Measurements from ENCODE around the gene SREBF1. TPM values are rescaled to one million over a fixed set of nuclear protein-coding genes. Genes with fewer than 3 reads are reported as not detected.

SREBF1 gene
- total and polyA plus RNA-seq, 2 experiments from 2014 or later: 19.2 to 36.2 TPM

GRCh38 chr17:17819561-17819995 is 17.2 kb downstream of the SREBF1 start:
- peaks cover 16% of the 10 kb centered on the region for H3K79me2 ChIP-seq (ENCODE audit: insufficient read depth)
- no peaks in the 10 kb centered on the region for H4K20me1 ChIP-seq (ENCODE audit: insufficient read depth)
- no peaks in the 10 kb centered on the region for H3K9me2 ChIP-seq (ENCODE audit: insufficient read depth)
- no peak overlapping the region for H3K9ac ChIP-seq
- TF ChIP-seq EZH2 (IDR thresholded peaks at IDR 0.05; ENCODE audit: insufficient read depth, poor library complexity, severe bottlenecking) (no peak), EZH2phosphoT487 (IDR thresholded peaks at IDR 0.05; ENCODE audit: insufficient read depth, low read depth) (no peak)
- peaks cover 26% of the 10 kb centered on the region for H3K4me1 ChIP-seq (ENCODE audit: insufficient read depth)
- 59 to 66% methylated on average over 12 of the region's 12 CpGs for WGBS, 2 experiments (ENCODE audit: low coverage in 1 of 2, low lambda C conversion rate in 2 of 2, missing lambda C conversion rate in 2 of 2)
- DNase-seq: peak; percentile 92
- H3K9me3 ChIP-seq (ENCODE audit: low read depth): no peaks in the 10 kb centered on the region
- H3K27ac ChIP-seq: no peak overlapping the region
- no peak overlapping the region for H3K4me2 ChIP-seq (ENCODE audit: unreplicated experiment)
- in situ Hi-C loops (cut with MboI): loop anchor here (5.0 kb wide), 1 partner anchor 38 kb away; no protein-coding TSS in a partner anchor
- peaks cover 3% of the 10 kb centered on the region; the same call in 1 of the 2 replicates for H3K36me3 ChIP-seq (ENCODE audit: low read depth)
- H3K27me3 ChIP-seq (replicated peaks; ENCODE audit: insufficient read depth): no peaks in the 10 kb centered on the region
- H3K4me3 ChIP-seq: no peak overlapping the region
- no peak overlapping the region for H2AFZ ChIP-seq
- no peaks in the 10 kb centered on the region for H3F3A ChIP-seq (ENCODE audit: insufficient read depth)

GRCh38 chr17:17819111-17819510 is 17.7 kb downstream of the SREBF1 start:
- Histone ChIP-seq H3K9me3 (ENCODE audit: low read depth) (no peaks in the 10 kb centered on the region), H3K36me3 (ENCODE audit: low read depth) (peaks cover 3% of the 10 kb centered on the region; the same call in 1 of the 2 replicates), H3K9me2 (ENCODE audit: insufficient read depth) (no peaks in the 10 kb centered on the region), H3F3A (ENCODE audit: insufficient read depth) (no peaks in the 10 kb centered on the region), H3K9ac (no peak overlapping the region), H4K20me1 (ENCODE audit: insufficient read depth) (no peaks in the 10 kb centered on the region), H2AFZ (no peak overlapping the region), H3K4me2 (ENCODE audit: unreplicated experiment) (no peak overlapping the region), H3K4me3 (no peak overlapping the region), H3K27me3 (replicated peaks; ENCODE audit: insufficient read depth) (no peaks in the 10 kb centered on the region), H3K27ac (no peak overlapping the region), H3K79me2 (ENCODE audit: insufficient read depth) (peaks cover 12% of the 10 kb centered on the region), H3K4me1 (ENCODE audit: insufficient read depth) (peaks cover 21% of the 10 kb centered on the region)
- TF ChIP-seq EZH2phosphoT487 (IDR thresholded peaks at IDR 0.05; ENCODE audit: insufficient read depth, low read depth) (no peak), EZH2 (IDR thresholded peaks at IDR 0.05; ENCODE audit: insufficient read depth, poor library complexity, severe bottlenecking) (no peak)
- WGBS, 2 experiments (ENCODE audit: low coverage in 1 of 2, low lambda C conversion rate in 2 of 2, missing lambda C conversion rate in 2 of 2): 90 to 93% methylated on average over 12 of the region's 12 CpGs
- no peak for DNase-seq
- in situ Hi-C loops (cut with MboI): loop anchor here (5.0 kb wide), 1 partner anchor 38 kb away; no protein-coding TSS in a partner anchor

GRCh38 chr17:17818088-17818526 is 18.7 kb downstream of the SREBF1 start:
- 63 to 72% methylated on average over 7 to 10 of the region's 10 CpGs for WGBS, 2 experiments (ENCODE audit: low coverage in 1 of 2, low lambda C conversion rate in 2 of 2, missing lambda C conversion rate in 2 of 2)
- no peaks in the 10 kb centered on the region for H3K9me3 ChIP-seq (ENCODE audit: low read depth)
- no peak overlapping the region for H3K27ac ChIP-seq
- H3F3A ChIP-seq (ENCODE audit: insufficient read depth): no peaks in the 10 kb centered on the region
- peaks cover 17% of the 10 kb centered on the region for H3K4me1 ChIP-seq (ENCODE audit: insufficient read depth)
- no peak overlapping the region for H3K9ac ChIP-seq
- peak; percentile 68 for DNase-seq
- no peak overlapping the region for H2AFZ ChIP-seq
- H3K4me2 ChIP-seq (ENCODE audit: unreplicated experiment): no peak overlapping the region
- TF ChIP-seq EZH2phosphoT487 (IDR thresholded peaks at IDR 0.05; ENCODE audit: insufficient read depth, low read depth) (no peak), EZH2 (IDR thresholded peaks at IDR 0.05; ENCODE audit: insufficient read depth, poor library complexity, severe bottlenecking) (no peak)
- peaks cover 3% of the 10 kb centered on the region; the same call in 1 of the 2 replicates for H3K36me3 ChIP-seq (ENCODE audit: low read depth)
- H3K79me2 ChIP-seq (ENCODE audit: insufficient read depth): peaks cover 9% of the 10 kb centered on the region; the same call in 1 of the 2 replicates
- H3K9me2 ChIP-seq (ENCODE audit: insufficient read depth): no peaks in the 10 kb centered on the region
- H3K27me3 ChIP-seq (replicated peaks; ENCODE audit: insufficient read depth): no peaks in the 10 kb centered on the region
- in situ Hi-C loops (cut with MboI): loop anchor here (5.0 kb wide), 1 partner anchor 39 kb away; no protein-coding TSS in a partner anchor
- H4K20me1 ChIP-seq (ENCODE audit: insufficient read depth): no peaks in the 10 kb centered on the region
- H3K4me3 ChIP-seq: no peak overlapping the region

- no peaks in the 10 kb centered on the region for H3K27me3 ChIP-seq (replicated peaks; ENCODE audit: insufficient read depth)
- no peaks in the 10 kb centered on the region; the same call in 1 of the 2 replicates for H3F3A ChIP-seq (ENCODE audit: insufficient read depth)
- H3K9me2 ChIP-seq (ENCODE audit: insufficient read depth): no peaks in the 10 kb centered on the region
- no peak overlapping the region for H3K27ac ChIP-seq
- H4K20me1 ChIP-seq (ENCODE audit: insufficient read depth): no peaks in the 10 kb centered on the region
- no peaks in the 10 kb centered on the region for H3K9me3 ChIP-seq (ENCODE audit: low read depth)
- peaks cover 3% of the 10 kb centered on the region; the same call in 1 of the 2 replicates for H3K36me3 ChIP-seq (ENCODE audit: low read depth)
- in situ Hi-C loops (cut with MboI): loop anchor here (5.0 kb wide), 1 partner anchor 40 kb away; no protein-coding TSS in a partner anchor
- H3K9ac ChIP-seq: no peak overlapping the region
- no peak for DNase-seq
- H3K4me1 ChIP-seq (ENCODE audit: insufficient read depth): peaks cover 12% of the 10 kb centered on the region
- H2AFZ ChIP-seq: no peak overlapping the region
- WGBS, 2 experiments (ENCODE audit: low coverage in 1 of 2, low lambda C conversion rate in 2 of 2, missing lambda C conversion rate in 2 of 2): 85 to 92% methylated on average over 9 to 10 of the region's 10 CpGs
- TF ChIP-seq EZH2 (IDR thresholded peaks at IDR 0.05; ENCODE audit: insufficient read depth, poor library complexity, severe bottlenecking) (no peak), EZH2phosphoT487 (IDR thresholded peaks at IDR 0.05; ENCODE audit: insufficient read depth, low read depth) (no peak)
- peaks cover 9% of the 10 kb centered on the region; the same call in 1 of the 2 replicates for H3K79me2 ChIP-seq (ENCODE audit: insufficient read depth)
- no peak overlapping the region for H3K4me2 ChIP-seq (ENCODE audit: unreplicated experiment)
- H3K4me3 ChIP-seq: no peak overlapping the region
Observed at GRCh38 chr17:17817552-17817947, 19.2 kb downstream of the SREBF1 start.

Measured in GM23248 (cell line).